HG03558 (cell line): ENCODE results near the gene TMEM255B.
"Not testable (repeated sequence)": the region's sequence is repeated elsewhere in the genome, so short reads cannot be mapped to it uniquely, and the experiment has no call there.

Experiments used
- ATAC-seq: cut with Tn5 transposase; IDR thresholded peaks from one replicate; pipeline ENCODE4 v1.9.1; 2021; ENCODE audit warnings: moderate number of reproducible peaks; ENCODE audit not compliant: unreplicated experiment; ENCODE audit errors: extremely low read depth

Gene TMEM255B

GRCh38 chr13:113734099-113734825 lies 24.8 kb upstream of the TMEM255B start:
- no peak for ATAC-seq

- no peak for ATAC-seq
Measured at GRCh38 chr13:113734826-113735125, 24.2 kb upstream of the TMEM255B start.

GRCh38 chr13:113735194-113735593 lies 23.8 kb upstream of the TMEM255B start:
- no peak for ATAC-seq

GRCh38 chr13:113735750-113736149 lies 23.3 kb upstream of the TMEM255B start:
- no peak for ATAC-seq

- ATAC-seq = no peak
Measured at GRCh38 chr13:113736258-113736731, 22.7 kb upstream of the TMEM255B start.

- ATAC-seq = no peak
Measured at GRCh38 chr13:113737803-113738202, 21.2 kb upstream of the TMEM255B start.

GRCh38 chr13:113739527-113740285 lies 19.3 kb upstream of the TMEM255B start:
- no peak for ATAC-seq

- ATAC-seq = no peak
Measured at GRCh38 chr13:113740286-113740556, 18.8 kb upstream of the TMEM255B start.

- ATAC-seq = no peak
Measured at GRCh38 chr13:113740661-113741060, 18.4 kb upstream of the TMEM255B start.

- no peak for ATAC-seq
Measured at GRCh38 chr13:113741191-113741668, 17.8 kb upstream of the TMEM255B start.

- ATAC-seq = no peak
Measured at GRCh38 chr13:113742000-113742441, 17.0 kb upstream of the TMEM255B start.

GRCh38 chr13:113742445-113743120 lies 16.4 kb upstream of the TMEM255B start:
- no peak for ATAC-seq

GRCh38 chr13:113743366-113744195 lies 15.4 kb upstream of the TMEM255B start:
- no peak for ATAC-seq

GRCh38 chr13:113744197-113745000 lies 14.6 kb upstream of the TMEM255B start:
- ATAC-seq = no peak

- ATAC-seq = no peak
Measured at GRCh38 chr13:113745059-113745458, 14.0 kb upstream of the TMEM255B start.

GRCh38 chr13:113745500-113746142 lies 13.4 kb upstream of the TMEM255B start:
- not testable (repeated sequence) for ATAC-seq

- no peak for ATAC-seq
Measured at GRCh38 chr13:113746143-113746525, 12.9 kb upstream of the TMEM255B start.

GRCh38 chr13:113746671-113747070 lies 12.4 kb upstream of the TMEM255B start:
- ATAC-seq = no peak

GRCh38 chr13:113747291-113747833 lies 11.7 kb upstream of the TMEM255B start:
- ATAC-seq = no peak
